Middle frontal gyrus (tissue), 1 donor: ENCODE data around the gene JUNB.
"Not testable (repeated sequence)": the region's sequence is repeated elsewhere in the genome, so short reads cannot be mapped to it uniquely, and the experiment has no call there.

Source experiments
- DNase-seq: peaks from one replicate; pipeline ENCODE4 v3.0.0-alpha.2; 2015; ENCODE audit warnings: low spot score; ENCODE audit errors: extremely low spot score

JUNB gene

DNA sequence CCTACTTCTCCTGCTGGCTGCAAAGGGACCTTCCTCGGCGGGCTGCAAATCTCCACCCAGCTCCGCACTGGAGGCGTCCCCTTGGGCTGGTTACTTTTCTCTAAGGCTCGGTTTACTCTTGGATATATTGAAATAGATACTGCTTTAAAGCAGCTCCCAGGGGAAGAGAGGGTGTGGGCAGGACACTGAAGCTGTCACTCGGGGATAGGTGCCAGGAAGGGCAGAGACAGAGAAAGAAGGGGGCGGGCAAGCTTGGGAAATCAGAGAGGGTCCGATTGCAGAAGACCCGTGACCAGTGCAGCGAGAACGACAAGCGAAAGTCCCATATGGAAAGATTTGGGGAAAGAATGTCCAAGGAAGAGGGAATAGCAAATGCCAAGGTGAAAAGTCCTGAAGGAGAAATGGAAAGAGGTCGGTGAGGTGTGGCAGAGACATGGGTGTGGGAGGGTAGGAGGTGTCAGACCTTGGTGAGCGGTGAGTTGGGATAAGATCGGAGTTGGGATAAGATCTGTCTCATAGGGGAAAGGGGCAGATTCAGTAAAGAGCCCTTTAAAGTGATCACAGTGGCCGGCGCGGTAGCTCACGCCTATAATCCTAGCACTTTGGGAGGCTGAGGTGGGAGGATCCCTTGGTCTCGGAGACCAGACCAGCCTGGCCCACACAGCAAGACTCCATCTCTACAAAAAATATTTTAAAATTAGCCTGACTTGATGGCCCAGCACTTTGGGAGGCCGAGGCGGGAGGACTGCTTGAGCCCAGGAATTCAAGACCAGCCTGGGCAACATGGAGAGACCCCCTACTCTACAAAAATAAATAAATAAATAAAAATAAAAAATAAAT, 11.2 kb downstream of the JUNB start:
- no peak for DNase-seq

DNA sequence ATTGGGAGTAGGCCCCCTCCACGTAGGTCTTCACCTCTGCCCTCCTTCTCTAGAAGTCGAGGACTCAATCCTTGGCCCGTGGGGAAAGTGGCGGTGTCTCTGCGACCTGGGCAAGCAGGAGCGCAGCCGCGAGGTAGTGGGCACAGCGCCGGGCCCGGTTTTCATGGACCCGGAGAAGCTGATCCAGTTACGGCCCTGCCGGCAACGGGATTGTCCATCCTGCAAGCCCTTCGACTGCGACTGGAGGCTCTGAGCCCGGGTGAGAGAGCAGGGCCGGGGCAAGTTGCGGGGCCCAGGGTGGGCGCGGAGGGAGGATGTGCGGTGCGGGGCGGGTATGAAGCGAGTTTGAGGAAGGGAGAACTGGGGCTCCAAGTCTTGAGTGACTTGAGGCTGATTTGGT, 12.8 kb downstream of the JUNB start:
- DNase-seq: no peak

DNA sequence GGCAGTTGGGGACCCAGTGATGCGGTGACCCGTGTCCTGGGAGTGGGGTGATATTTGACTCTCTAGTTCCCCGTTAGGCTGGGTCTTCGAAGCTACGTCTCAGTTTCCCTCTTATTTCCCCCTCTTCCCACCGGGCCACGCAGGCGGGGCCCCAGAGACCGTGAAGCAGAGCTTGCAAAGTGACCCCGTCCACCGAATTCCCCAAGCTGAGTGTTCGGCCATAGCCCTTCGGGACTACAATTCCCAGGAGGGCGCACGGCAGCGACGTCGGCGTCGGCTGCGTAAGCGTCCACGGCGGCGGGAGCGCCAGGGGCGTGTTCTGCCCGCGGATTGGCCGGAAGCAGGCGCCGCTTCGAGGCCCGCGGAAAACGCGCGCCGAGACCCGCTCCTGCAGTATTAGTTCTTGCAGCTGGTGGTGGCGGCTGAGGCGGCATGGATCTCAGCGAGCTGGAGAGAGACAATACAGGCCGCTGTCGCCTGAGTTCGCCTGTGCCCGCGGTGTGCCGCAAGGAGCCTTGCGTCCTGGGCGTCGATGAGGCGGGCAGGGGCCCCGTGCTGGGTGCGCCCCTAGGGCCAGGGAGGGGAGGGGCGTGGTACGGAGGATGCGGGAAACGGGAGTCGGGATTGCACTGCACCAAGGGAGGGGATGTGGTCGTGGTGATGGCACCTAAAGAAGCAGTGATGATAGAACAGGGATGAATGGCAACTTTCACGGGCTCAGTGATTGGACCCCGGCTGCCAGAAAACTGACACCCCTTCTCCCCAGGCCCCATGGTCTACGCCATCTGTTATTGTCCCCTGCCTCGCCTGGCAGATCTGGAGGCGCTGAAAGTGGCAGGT, 15.2 kb downstream of the JUNB start, which contains the start of gene RNASEH2A:
Gene RNASEH2A, plus strand, starts transcription at position 343 of the 840 bp plus-strand sequence. Its CDS starts 90 bp downstream, at position 433.
- DNase-seq: peak; percentile 89

GRCh38 chr19:12815088-12815487, 23.8 kb downstream of the JUNB start:
- no peak for DNase-seq

- not testable (repeated sequence) for DNase-seq
Measured at GRCh38 chr19:12817188-12817587, 25.9 kb downstream of the JUNB start.

- not testable (repeated sequence) for DNase-seq
Measured at GRCh38 chr19:12817810-12818209, 26.5 kb downstream of the JUNB start.

DNA sequence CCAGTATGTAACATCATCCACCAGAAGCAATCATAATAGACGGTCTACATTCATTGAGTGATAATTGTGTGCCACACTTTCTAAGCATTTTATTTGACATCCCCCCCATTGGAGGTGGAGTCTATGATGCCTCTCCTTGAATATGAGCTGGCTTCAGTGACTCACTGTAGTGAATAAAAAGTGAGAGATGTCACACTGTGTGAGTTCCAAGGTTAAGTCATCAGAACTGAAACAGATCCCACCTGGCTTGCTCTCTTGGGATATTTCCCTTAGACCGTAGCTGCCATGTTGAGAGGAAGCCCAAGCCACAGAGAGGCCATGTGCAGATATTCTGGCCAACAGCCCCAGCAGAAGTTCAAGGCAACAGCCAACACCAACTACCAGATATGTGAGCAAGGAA, 30.5 kb downstream of the JUNB start:
- DNase-seq: no peak

DNA sequence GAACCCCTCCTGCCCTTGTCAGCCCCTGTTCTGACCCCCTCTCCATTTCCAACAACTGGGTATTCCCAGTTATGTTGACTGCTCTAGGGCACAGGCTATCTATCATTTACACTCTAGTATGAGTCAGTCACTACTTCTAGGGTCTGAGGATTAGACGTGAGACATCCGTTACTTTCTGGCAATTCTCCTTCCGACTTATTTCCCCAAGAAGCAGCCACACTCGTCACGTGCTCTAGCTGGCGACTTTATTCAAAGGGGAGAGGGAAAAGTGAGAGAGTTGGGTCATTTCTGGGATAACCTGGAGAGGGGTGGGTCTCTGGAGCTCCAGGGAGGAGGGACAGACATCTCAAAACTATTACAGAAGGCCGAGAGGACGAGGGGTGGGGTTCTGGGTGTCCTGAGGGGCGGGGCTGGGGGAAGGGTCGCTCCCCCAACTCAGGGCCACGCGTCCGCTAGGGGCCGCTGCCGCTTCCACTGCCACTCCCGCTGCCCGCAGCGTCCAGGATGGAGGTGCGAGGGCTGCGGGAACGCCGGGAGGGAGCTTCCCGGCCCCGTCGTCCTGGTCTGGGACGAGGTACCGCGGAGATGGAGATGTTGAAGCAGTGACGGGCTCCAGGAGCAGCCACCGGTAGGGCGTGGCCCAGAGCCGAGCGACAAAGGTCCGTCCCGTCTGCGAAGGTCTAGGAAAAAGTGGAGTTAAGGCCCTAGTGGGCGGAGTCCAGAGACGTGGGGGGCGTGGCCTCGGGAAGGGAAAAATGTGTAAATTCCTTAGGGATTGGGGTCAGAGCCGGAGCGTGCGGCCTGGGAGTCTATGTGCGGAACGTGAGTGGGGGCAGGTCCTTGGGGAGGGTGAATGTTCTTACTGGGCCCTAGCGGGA, 34.2 kb downstream of the JUNB start:
- DNase-seq: no peak

DNA sequence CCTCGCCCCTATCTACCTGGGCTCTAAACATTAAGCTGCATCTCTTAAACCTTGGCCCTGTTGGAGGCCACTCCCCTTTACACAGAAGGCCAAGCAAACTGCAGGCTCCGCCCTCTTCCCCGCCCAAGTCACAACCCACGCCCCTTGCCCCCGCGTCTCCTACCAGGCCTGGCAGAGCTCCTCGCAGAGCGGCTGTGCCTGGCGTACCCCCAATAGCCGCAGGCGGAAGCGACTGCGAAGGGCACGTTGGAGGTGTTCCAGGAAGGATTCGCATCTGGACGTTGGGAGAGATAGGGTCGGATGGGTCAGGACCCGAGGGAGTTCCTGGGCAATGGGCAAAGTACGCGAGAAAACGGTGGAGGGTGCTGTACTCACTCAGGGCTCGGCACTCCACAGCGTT, 37.2 kb downstream of the JUNB start:
- DNase-seq: no peak

- no peak for DNase-seq
Measured at GRCh38 chr19:12833418-12833737, 42.1 kb downstream of the JUNB start.

DNA sequence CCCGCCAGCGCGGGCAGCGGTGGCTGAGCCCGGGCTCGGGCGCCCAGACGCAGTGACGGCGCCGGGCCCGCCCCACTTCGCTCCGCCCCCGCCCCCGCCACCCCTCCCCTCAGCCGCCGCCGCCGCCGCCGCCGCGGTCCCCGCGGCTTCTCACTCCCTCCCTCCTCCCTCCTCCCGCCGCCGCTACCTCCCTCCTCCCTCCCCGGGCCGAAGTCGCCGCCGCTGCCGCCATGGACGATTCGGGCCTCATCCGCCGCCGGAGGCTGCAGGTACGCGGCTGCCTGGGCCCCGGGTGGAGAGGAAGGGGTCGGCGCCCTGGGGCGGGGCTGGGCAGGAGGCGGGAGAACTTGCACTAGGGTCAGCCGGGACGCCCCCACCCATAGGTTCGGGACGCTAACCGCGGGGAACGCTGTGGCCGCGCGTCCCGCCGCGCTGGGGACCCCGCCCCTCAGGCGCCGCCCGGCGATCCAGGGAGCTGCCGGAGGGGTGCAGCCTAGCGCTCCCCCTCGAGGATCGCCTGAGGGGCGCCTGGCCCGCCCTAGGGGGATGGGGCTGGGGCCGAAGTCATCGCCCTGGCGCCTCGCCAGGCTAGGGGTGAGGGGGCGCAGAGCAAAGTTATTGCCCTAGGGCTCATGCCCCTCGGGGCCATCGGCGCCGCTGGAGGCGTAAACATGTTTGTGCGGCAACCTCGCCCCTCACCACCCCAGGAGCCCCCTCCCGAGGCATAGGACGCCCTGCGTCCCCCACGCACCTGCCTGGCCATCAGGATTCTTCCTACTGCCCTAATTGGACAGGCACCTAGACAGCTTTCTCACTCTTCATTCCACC, 42.7 kb downstream of the JUNB start:
- no peak for DNase-seq

DNA sequence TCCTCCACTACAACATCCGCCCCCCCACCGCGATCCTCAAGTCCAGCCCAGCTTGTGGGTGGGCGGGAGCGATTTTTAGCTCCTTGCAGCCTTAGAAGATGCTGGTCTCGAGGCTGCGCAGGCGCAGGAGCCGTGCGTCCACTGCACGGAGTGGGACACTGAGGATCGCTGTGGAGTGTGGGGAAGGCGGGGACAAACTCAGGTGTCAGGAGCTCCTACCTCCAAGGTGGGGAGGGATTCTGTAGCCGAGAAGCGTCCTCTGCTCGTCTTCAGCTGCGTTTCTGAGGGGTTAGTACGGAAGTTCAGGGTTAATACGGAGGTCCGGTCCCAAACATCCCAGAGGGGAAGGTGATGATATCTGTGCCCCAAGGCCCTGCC, 43.3 kb downstream of the JUNB start, which contains the start of gene RTBDN:
Gene RTBDN, minus strand, starts transcription at position 14 of the 378 bp plus-strand sequence. CDS start 4,600 bp downstream, outside the sequence.
- DNase-seq: peak; percentile 64

GRCh38 chr19:12834976-12835757, 43.9 kb downstream of the JUNB start:
- no peak for DNase-seq

- no peak for DNase-seq
Measured at GRCh38 chr19:12836529-12836863, 45.2 kb downstream of the JUNB start.

GRCh38 chr19:12837225-12837624, 45.9 kb downstream of the JUNB start:
- DNase-seq: no peak

DNA sequence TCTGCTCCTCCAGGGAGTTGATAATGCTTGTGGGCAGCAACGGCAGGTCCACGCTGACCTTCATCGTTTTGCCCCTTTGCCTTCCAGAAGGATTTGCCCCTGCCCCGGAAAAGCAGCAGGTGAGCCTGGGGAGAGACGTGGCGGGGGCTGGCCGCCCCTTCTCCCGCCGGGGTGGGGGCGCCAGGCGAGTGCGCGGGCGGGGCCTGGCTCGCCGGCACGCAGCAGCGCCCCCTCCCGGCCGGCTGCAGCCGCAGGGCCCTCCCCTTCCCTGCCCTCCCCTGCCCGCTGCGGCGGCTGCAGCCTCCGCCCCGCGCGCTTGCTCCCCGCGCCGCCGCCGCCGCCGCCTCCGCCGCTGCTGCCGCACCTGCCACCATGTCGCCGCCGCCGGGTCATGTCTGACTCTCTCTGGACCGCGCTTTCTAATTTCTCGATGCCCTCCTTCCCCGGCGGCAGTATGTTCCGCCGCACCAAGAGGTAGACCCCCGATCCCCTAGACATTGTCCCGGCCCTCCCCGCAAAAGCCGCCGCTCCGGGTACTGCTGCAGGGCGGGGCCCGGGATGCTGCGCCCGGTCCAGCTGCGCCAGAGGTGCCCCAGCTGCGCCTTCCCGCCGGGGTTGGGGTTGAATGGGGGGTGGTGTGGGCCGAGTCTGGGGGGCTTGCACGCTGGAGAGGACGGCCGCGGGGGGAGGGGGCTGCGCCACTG, 47.0 kb downstream of the JUNB start, which contains the start of gene MAST1:
Gene MAST1, plus strand, starts transcription at position 334 of the 704 bp plus-strand sequence. Its CDS starts 58 bp downstream, at position 392.
- DNase-seq: peak; percentile 42

GRCh38 chr19:12838886-12839756, 47.8 kb downstream of the JUNB start:
- DNase-seq: no peak
